Upper lobe of left lung (tissue), 4 donors: ENCODE results near the gene CEP63.

ENCODE experiments used
- CTCF ChIP-seq, 6 experiments: fragments of 450-650 bp in 4 of 6; fragments of 200-600 bp in 2 of 6; sonication (generic) in 2 of 6; IDR thresholded peaks; one replicate each; pipeline ENCODE4 v1.5.1; 2016 to 2019; ENCODE audit warnings: antibody characterized with exemption in 6 of 6
- POLR2A ChIP-seq, 4 donors: fragments of 450-650 bp; IDR thresholded peaks; one replicate each; pipeline ENCODE4 v1.5.1; 2016 to 2017; ENCODE audit warnings: antibody characterized with exemption in 4 of 4, mild to moderate bottlenecking in 2 of 4

GRCh38 chr3:134441321-134441720 lies 44.5 kb upstream of the CEP63 start:
- TF ChIP-seq CTCF (IDR thresholded peaks at IDR 0.05) (no peak), POLR2A (IDR thresholded peaks at IDR 0.05) (no peak)
